H1 (cell line): ENCODE results near the gene BCAS3. TPM values are rescaled to one million over a fixed set of nuclear protein-coding genes. Genes with fewer than 3 reads are reported as not detected.

Source experiments
- CTCF ChIA-PET: fragments of 300-600 bp; sonication (Branson Sonifier 250); formaldehyde crosslinking; loops from one replicate; lab custom pipeline; 2021; ENCODE audit not compliant: partially characterized antibody; lab: Charles Lee
- POLR2A ChIA-PET: fragments of 300-600 bp; sonication (Branson Sonifier 250); formaldehyde crosslinking; loops from one replicate; lab custom pipeline; 2021; ENCODE audit warnings: inconsistent platforms; ENCODE audit not compliant: partially characterized antibody; lab: Charles Lee
- DNase-seq, 2 experiments: peaks; one replicate each; pipeline versions ENCODE4 v3.0.0 to v3.0.0-alpha.2; 2010 to 2022; ENCODE audit warnings: low spot score in 2 of 2, low read depth in 1 of 2, mixed read lengths in 1 of 2
- FAIRE-seq: peaks from 2 replicates; lab custom pipeline; 2011; peaks lifted over from hg19 to GRCh38; lab: Jason Lieb, UNC
- H2AFZ ChIP-seq: 2 replicates; pipeline ENCODE4 v1.8.1; 2012; ENCODE audit warnings: low read length, inconsistent platforms
- H2AK5ac ChIP-seq: 2 replicates; pipeline ENCODE4 v1.6.1; 2013; ENCODE audit warnings: low read depth, low read length
- H2BK120ac ChIP-seq: replicated peaks from 2 replicates; pipeline ENCODE3; 2013; ENCODE audit warnings: low read depth, low read length, inconsistent platforms
- H2BK12ac ChIP-seq: 2 replicates; pipeline ENCODE4 v1.6.1; 2013; ENCODE audit warnings: low read depth, low read length
- H2BK15ac ChIP-seq: 2 replicates; pipeline ENCODE4 v1.6.1; 2013; ENCODE audit warnings: low read length
- H2BK20ac ChIP-seq: 2 replicates; pipeline ENCODE4 v1.6.1; 2013; ENCODE audit warnings: low read length
- H2BK5ac ChIP-seq: 2 replicates; pipeline ENCODE4 v1.6.1; 2013; ENCODE audit warnings: low read depth, low read length
- H3K14ac ChIP-seq: 2 replicates; pipeline ENCODE4 v1.6.1; 2013; ENCODE audit warnings: inconsistent platforms; ENCODE audit not compliant: insufficient read length
- H3K18ac ChIP-seq: 2 replicates; pipeline ENCODE4 v1.6.1; 2013; ENCODE audit warnings: low read length; ENCODE audit errors: extremely low read depth
- H3K23ac ChIP-seq: 2 replicates; pipeline ENCODE4 v1.6.1; 2013; ENCODE audit warnings: inconsistent platforms; ENCODE audit not compliant: insufficient read length
- H3K23me2 ChIP-seq: 2 replicates; pipeline ENCODE4 v1.6.1; 2013; ENCODE audit warnings: low read depth, low read length
- H3K27ac ChIP-seq: 2 replicates; pipeline ENCODE4 v1.6.1; 2011; ENCODE audit warnings: low read depth, low read length, inconsistent platforms
- H3K27me3 ChIP-seq, 4 experiments: replicated peaks in 1 of 4; 1 replicate in 1 of 4; 2 replicates in 3 of 4; pipeline versions ENCODE4 v1.6.1 to v1.8.1; 2011 to 2013; ENCODE audit warnings: low read length in 3 of 4, mild to moderate bottlenecking in 3 of 4, inconsistent platforms in 2 of 4, mixed read lengths in 2 of 4, moderate library complexity in 1 of 4; ENCODE audit not compliant: control insufficient read depth in 3 of 4, insufficient read depth in 3 of 4; ENCODE audit errors: extremely low read depth in 1 of 4
- H3K36me3 ChIP-seq, 4 experiments: 2 replicates each; pipeline versions ENCODE4 v1.6.1 to v1.8.1; 2011 to 2013; ENCODE audit warnings: mild to moderate bottlenecking in 4 of 4, low read length in 3 of 4, moderate library complexity in 2 of 4, control low read depth in 1 of 4, inconsistent platforms in 1 of 4; ENCODE audit not compliant: insufficient read depth in 4 of 4, control insufficient read depth in 2 of 4
- H3K4ac ChIP-seq: replicated peaks from 2 replicates; pipeline ENCODE3; 2013; ENCODE audit warnings: low read length, low read depth, mixed read lengths, inconsistent platforms; ENCODE audit not compliant: insufficient read length
- H3K4me1 ChIP-seq, 4 experiments: replicated peaks in 1 of 4; 1 replicate in 1 of 4; 2 replicates in 3 of 4; pipeline versions ENCODE4 v1.6.1 to v1.8.1; 2011 to 2013; ENCODE audit warnings: low read length in 3 of 4, inconsistent platforms in 2 of 4, mixed read lengths in 1 of 4; ENCODE audit not compliant: insufficient read depth in 4 of 4, control insufficient read depth in 3 of 4
- H3K4me2 ChIP-seq, 2 experiments: 2 replicates each; pipeline versions ENCODE4 v1.6.1 to v1.8.1; 2011 to 2013; ENCODE audit warnings: low read depth in 2 of 2, low read length in 2 of 2, control low read depth in 1 of 2, inconsistent platforms in 1 of 2, mild to moderate bottlenecking in 1 of 2; ENCODE audit not compliant: insufficient read depth in 1 of 2
- H3K4me3 ChIP-seq, 4 experiments: fragments of 200-600, 300-600 bp in 1 of 4; sonication (generic), shearing (Covaris generic), sonication (Bioruptor Twin) in 1 of 4; 2 replicates each; pipeline versions ENCODE4 v1.5.1 to v1.8.1; 2011 to 2016; ENCODE audit warnings: low read length in 4 of 4, low read depth in 3 of 4, control low read depth in 2 of 4, inconsistent platforms in 2 of 4, mild to moderate bottlenecking in 2 of 4, mixed read lengths in 1 of 4, moderate library complexity in 1 of 4; ENCODE audit not compliant: insufficient read depth in 2 of 4; ENCODE audit errors: extremely low read depth in 1 of 4
- H3K56ac ChIP-seq: replicated peaks from 2 replicates; pipeline ENCODE3; 2013; ENCODE audit warnings: low read depth, mild to moderate bottlenecking, mixed read lengths, low read length, inconsistent platforms; ENCODE audit not compliant: insufficient read length
- H3K79me1 ChIP-seq: 2 replicates; pipeline ENCODE4 v1.6.1; 2013; ENCODE audit warnings: low read depth, low read length, control low read depth
- H3K79me2 ChIP-seq, 2 experiments: 2 replicates each; pipeline versions ENCODE4 v1.6.1 to v1.8.1; 2012 to 2013; ENCODE audit warnings: low read length in 2 of 2, mild to moderate bottlenecking in 2 of 2, inconsistent platforms in 1 of 2; ENCODE audit not compliant: insufficient read depth in 2 of 2, control insufficient read depth in 1 of 2
- H3K9ac ChIP-seq, 4 experiments: replicated peaks in 1 of 4; 1 replicate in 1 of 4; 2 replicates in 3 of 4; pipeline versions ENCODE4 v1.6.1 to v1.8.1; 2011 to 2013; ENCODE audit warnings: low read depth in 3 of 4, low read length in 3 of 4, control low read depth in 2 of 4, mild to moderate bottlenecking in 2 of 4, moderate library complexity in 2 of 4, inconsistent platforms in 1 of 4; ENCODE audit errors: extremely low read depth in 1 of 4
- H3K9me3 ChIP-seq, 2 experiments: 2 replicates each; pipeline versions ENCODE4 v1.6.1 to v1.8.1; 2012 to 2013; ENCODE audit warnings: mild to moderate bottlenecking in 2 of 2, moderate library complexity in 2 of 2, control low read depth in 1 of 2, inconsistent platforms in 1 of 2, low read depth in 1 of 2, low read length in 1 of 2, mixed read lengths in 1 of 2; ENCODE audit not compliant: insufficient read depth in 2 of 2
- H4K20me1 ChIP-seq, 2 experiments: replicated peaks in 1 of 2; 2 replicates each; pipeline versions ENCODE3 to v1.8.1; 2011 to 2013; ENCODE audit warnings: inconsistent platforms in 2 of 2, low read length in 2 of 2, mild to moderate bottlenecking in 1 of 2; ENCODE audit not compliant: insufficient read depth in 2 of 2, control insufficient read depth in 1 of 2
- H4K5ac ChIP-seq: 2 replicates; pipeline ENCODE4 v1.6.1; 2013; ENCODE audit warnings: low read length, low read depth, mixed read lengths, inconsistent platforms; ENCODE audit not compliant: insufficient read length
- H4K8ac ChIP-seq: 2 replicates; pipeline ENCODE4 v1.8.0; 2013; ENCODE audit warnings: mild to moderate bottlenecking, moderate library complexity, low read length, inconsistent platforms; ENCODE audit not compliant: insufficient read depth; ENCODE audit errors: extremely low read depth
- H4K91ac ChIP-seq: replicated peaks from 2 replicates; pipeline ENCODE3; 2013; ENCODE audit warnings: low read length, mixed read lengths, inconsistent platforms; ENCODE audit not compliant: insufficient read length
- ATF2 ChIP-seq: IDR thresholded peaks from 2 replicates; pipeline ENCODE4 v1.6.1; 2012; ENCODE audit warnings: low read length, inconsistent platforms
- CREB1 ChIP-seq: IDR thresholded peaks from 2 replicates; pipeline ENCODE4 v1.6.1; 2012; ENCODE audit warnings: inconsistent platforms
- CTCF ChIP-seq, 3 experiments: IDR thresholded peaks; 1 replicate in 2 of 3; 2 replicates in 1 of 3; pipeline versions ENCODE4 v1.5.1 to v1.6.1; 2011; ENCODE audit warnings: low read length in 3 of 3, mild to moderate bottlenecking in 3 of 3, inconsistent platforms in 2 of 3, low read depth in 1 of 3, moderate library complexity in 1 of 3; ENCODE audit not compliant: insufficient read depth in 1 of 3; ENCODE audit errors: control extremely low read depth in 1 of 3
- EP300 ChIP-seq, 2 experiments: IDR thresholded peaks; 1 replicate in 1 of 2; 2 replicates in 1 of 2; pipeline ENCODE4 v1.6.1; 2011 to 2012; ENCODE audit warnings: low read depth in 2 of 2, low read length in 2 of 2, mild to moderate bottlenecking in 2 of 2, borderline replicate concordance in 1 of 2, inconsistent platforms in 1 of 2, moderate library complexity in 1 of 2
- FOSL1 ChIP-seq: IDR thresholded peaks from 2 replicates; pipeline ENCODE4 v1.6.1; 2011; ENCODE audit warnings: mild to moderate bottlenecking, low read depth, low read length, moderate library complexity; ENCODE audit not compliant: insufficient read depth
- GABPA ChIP-seq: IDR thresholded peaks from 2 replicates; pipeline ENCODE4 v1.6.1; 2011; ENCODE audit warnings: mild to moderate bottlenecking, low read length, moderate library complexity, borderline replicate concordance; ENCODE audit not compliant: insufficient read depth
- KDM1A ChIP-seq: fragments of 200-600, 300-600 bp; sonication (generic); IDR thresholded peaks from 2 replicates; pipeline ENCODE4 v1.7.1; 2016; ENCODE audit warnings: mild to moderate bottlenecking, low read length, borderline replicate concordance
- NRF1 ChIP-seq: IDR thresholded peaks from 2 replicates; pipeline ENCODE4 v1.6.1; 2011; ENCODE audit warnings: mild to moderate bottlenecking, low read depth, low read length, improper control_type of control experiment
- POLR2AphosphoS5 ChIP-seq: IDR thresholded peaks from 2 replicates; pipeline ENCODE4 v1.6.1; 2011; ENCODE audit warnings: low read depth, low read length
- SIN3A ChIP-seq, 2 experiments: IDR thresholded peaks in 1 of 2; conservative IDR thresholded peaks in 1 of 2; 2 replicates each; pipeline ENCODE4 v1.6.1; 2011 to 2012; ENCODE audit warnings: low read length in 2 of 2, improper control_type of control experiment in 1 of 2, low read depth in 1 of 2, mild to moderate bottlenecking in 1 of 2
- WGBS, 2 experiments: shearing (Covaris generic) in 1 of 2; methylation state at CpG; one replicate each; pipeline versions ENCODE4 v1.1.6 to v1.1.7; 2013 to 2015; ENCODE audit warnings: low lambda C conversion rate in 2 of 2, mixed read lengths in 2 of 2, inconsistent platforms in 1 of 2, low coverage in 1 of 2, missing lambda C conversion rate in 1 of 2; ENCODE audit not compliant: insufficient replicate concordance in 2 of 2, insufficient coverage in 1 of 2, insufficient read length in 1 of 2; ENCODE audit errors: extremely low coverage in 1 of 2, missing lambda C conversion rate in 1 of 2; 5-methylcytosine and 5-hydroxymethylcytosine counted together
- polyA plus RNA-seq, 7 experiments: library from polyadenylated mRNA; depleted of rRNA in 3 of 7; stranded (reverse) in 5 of 7; unstranded in 2 of 7; fragments of >200 nt in 5 of 7; fragments of 200-250 nt in 2 of 7; gene quantifications; 1 replicate in 5 of 7; 2 replicates in 1 of 7; 4 replicates in 1 of 7; pipeline versions ENCODE4 v1.2.1 to v1.2.3, GENCODE V29; 2011 to 2013; ENCODE audit warnings: missing spikeins in 2 of 7, mixed read lengths in 2 of 7
- total RNA-seq: library from RNA; stranded (reverse); fragmentation: NEBNext Ultra II Directional; extraction: Animal tissue kit (Norgen Biotek cat#: 25700); gene quantifications from 2 replicates; pipeline ENCODE4 v1.2.1, GENCODE V29; 2021

The BCAS3 gene
- total and polyA plus RNA-seq, 2 of the 8 experiments (the other 6 are each of a cell fraction or from before 2014, with no cell fraction given), result 9.9 to 13.3 TPM

- H3K56ac ChIP-seq, result no peak overlapping the region
- H3K14ac ChIP-seq, result no peak overlapping the region
- H4K91ac ChIP-seq, result no peak overlapping the region
- H2BK12ac ChIP-seq, result no peak overlapping the region
- no peak overlapping the region for H4K5ac ChIP-seq
- CTCF ChIA-PET, result interaction anchor here (0.6 to 1.1 kb wide), 3 partner anchors 43 to 607 kb away, joined by 3 to 5 read pairs (median 3); no protein-coding TSS in a partner anchor
- no peak overlapping the region for H2BK15ac ChIP-seq
- no peak overlapping the region for H3K4me2 ChIP-seq
- no peak overlapping the region for H3K4me3 ChIP-seq
- no peaks in the 10 kb centered on the region for H3K27me3 ChIP-seq
- H2AK5ac ChIP-seq, result no peak overlapping the region
- no peak overlapping the region for H3K27ac ChIP-seq
- WGBS, 2 experiments, result 86% methylated on average over 4 of the region's 4 CpGs; no CpG with 5 or more reads in 1 of the 2 experiments
- FAIRE-seq (no peak), DNase-seq (no peak)
- no peak overlapping the region for H4K8ac ChIP-seq
- no peak overlapping the region for H3K4ac ChIP-seq
- no peak overlapping the region for H3K18ac ChIP-seq
- H2BK5ac ChIP-seq, result no peak overlapping the region
- no peaks in the 10 kb centered on the region for H3K9me3 ChIP-seq
- no peaks in the 10 kb centered on the region for H3K23me2 ChIP-seq
- no peak overlapping the region for H2BK20ac ChIP-seq
- no peaks in the 10 kb centered on the region for H3K36me3 ChIP-seq
- peaks cover 0 to 8% (median 3%) of the 10 kb centered on the region in 4 experiments; a peak in 4 of 7 replicates for H3K4me1 ChIP-seq
- H3K79me1 ChIP-seq, result no peaks in the 10 kb centered on the region
- no peaks in the 10 kb centered on the region for H3K79me2 ChIP-seq
- no peaks in the 10 kb centered on the region for H4K20me1 ChIP-seq
- no peak overlapping the region for H3K23ac ChIP-seq
- H2AFZ ChIP-seq, result no peak overlapping the region
- H2BK120ac ChIP-seq, result no peak overlapping the region
- H3K9ac ChIP-seq, result no peak overlapping the region
- POLR2A ChIA-PET, result no interaction called here
- no peak for TF ChIP-seq POLR2AphosphoS5
- TF ChIP-seq EP300 (IDR thresholded peaks at IDR 0.05; ENCODE audit: borderline replicate concordance in 1 of 2, low read depth in 2 of 2, low read length in 2 of 2), result no peak
- no peak for TF ChIP-seq KDM1A
- no peak for TF ChIP-seq FOSL1
- no peak for TF ChIP-seq CREB1
- no peak for TF ChIP-seq SIN3A (conservative IDR thresholded peaks at IDR 0.05 in 1 of 2, IDR thresholded peaks at IDR 0.05 in 1 of 2; ENCODE audit: low read depth in 1 of 2, low read length in 2 of 2)
- no peak for TF ChIP-seq ATF2
- TF ChIP-seq GABPA, result no peak
- no peak for TF ChIP-seq CTCF (IDR thresholded peaks at IDR 0.05; ENCODE audit: control extremely low read depth in 1 of 3, insufficient read depth in 1 of 3, low read depth in 1 of 3, low read length in 3 of 3)
- TF ChIP-seq NRF1, result no peak
These were observed 531.4 kb downstream of the BCAS3 start for GRCh38 chr17:61209106-61209439.
